A673 (cell line): ENCODE data around the gene SENP7.

Source experiments
- EZH2 ChIP-seq: fragments of 200-600 bp; sonication (generic); IDR thresholded peaks from 2 replicates; pipeline ENCODE4 v1.6.1; 2017; ENCODE audit warnings: borderline replicate concordance, low read depth, mild to moderate bottlenecking, mixed read lengths, antibody characterized with exemption, low read length; ENCODE audit not compliant: poor library complexity, severe bottlenecking
- TF ChIP-seq, protein P1 (sequence below): fragments of 300-800, 200-600 bp; sonication (generic); conservative IDR thresholded peaks from 2 replicates; pipeline ENCODE4 v1.5.1; 2017; ENCODE audit warnings: low read depth, mild to moderate bottlenecking, antibody characterized with exemption, low read length, moderate library complexity, mixed read lengths

GRCh38 chr3:101383656-101384055, 129.4 kb downstream of the SENP7 start:
- TF ChIP-seq, protein P1, sequence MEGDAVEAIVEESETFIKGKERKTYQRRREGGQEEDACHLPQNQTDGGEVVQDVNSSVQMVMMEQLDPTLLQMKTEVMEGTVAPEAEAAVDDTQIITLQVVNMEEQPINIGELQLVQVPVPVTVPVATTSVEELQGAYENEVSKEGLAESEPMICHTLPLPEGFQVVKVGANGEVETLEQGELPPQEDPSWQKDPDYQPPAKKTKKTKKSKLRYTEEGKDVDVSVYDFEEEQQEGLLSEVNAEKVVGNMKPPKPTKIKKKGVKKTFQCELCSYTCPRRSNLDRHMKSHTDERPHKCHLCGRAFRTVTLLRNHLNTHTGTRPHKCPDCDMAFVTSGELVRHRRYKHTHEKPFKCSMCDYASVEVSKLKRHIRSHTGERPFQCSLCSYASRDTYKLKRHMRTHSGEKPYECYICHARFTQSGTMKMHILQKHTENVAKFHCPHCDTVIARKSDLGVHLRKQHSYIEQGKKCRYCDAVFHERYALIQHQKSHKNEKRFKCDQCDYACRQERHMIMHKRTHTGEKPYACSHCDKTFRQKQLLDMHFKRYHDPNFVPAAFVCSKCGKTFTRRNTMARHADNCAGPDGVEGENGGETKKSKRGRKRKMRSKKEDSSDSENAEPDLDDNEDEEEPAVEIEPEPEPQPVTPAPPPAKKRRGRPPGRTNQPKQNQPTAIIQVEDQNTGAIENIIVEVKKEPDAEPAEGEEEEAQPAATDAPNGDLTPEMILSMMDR = no peak
- TF ChIP-seq EZH2 = no peak
